SK-N-SH treated with all-trans-retinoic acid at 6 μM for 48 hours (cell line): ENCODE data around the gene QPCT.

Source experiments
- ATAC-seq: fragments of 200-7000 bp; cut with Tn5 transposase; 3 replicates; pipeline ENCODE4 v1.9.1; 2020; ENCODE audit warnings: mild to moderate bottlenecking, moderate library complexity
- CREB5 ChIP-seq: fragments of 250-450 bp; sonication (Bioruptor Pico); IDR thresholded peaks from 2 replicates; pipeline ENCODE4 v1.5.1; 2020; ENCODE audit warnings: low read depth, mild to moderate bottlenecking, moderate library complexity
- CSDC2 ChIP-seq: fragments of 250-450 bp; sonication (Bioruptor Pico); IDR thresholded peaks from 2 replicates; pipeline ENCODE4 v1.5.0; 2020; ENCODE audit warnings: mild to moderate bottlenecking, moderate library complexity
- CSRNP3 ChIP-seq: fragments of 250-450 bp; sonication (Bioruptor Pico); IDR thresholded peaks from 2 replicates; pipeline ENCODE4 v1.5.1; 2021; ENCODE audit warnings: mild to moderate bottlenecking, moderate library complexity
- ESRRG ChIP-seq: fragments of 250-450 bp; sonication (Bioruptor Pico); IDR thresholded peaks from 2 replicates; pipeline ENCODE4 v1.6.1; 2021; ENCODE audit warnings: mild to moderate bottlenecking
- GLIS3 ChIP-seq: fragments of 250-450 bp; sonication (Bioruptor Pico); IDR thresholded peaks from 2 replicates; pipeline ENCODE4 v1.5.0; 2020; ENCODE audit warnings: mild to moderate bottlenecking, moderate library complexity
- ISL1 ChIP-seq: fragments of 250-450 bp; sonication (Bioruptor Pico); IDR thresholded peaks from 2 replicates; pipeline ENCODE4 v2.1.2; 2022; ENCODE audit warnings: mild to moderate bottlenecking, moderate library complexity
- OSR1 ChIP-seq: fragments of 250-450 bp; sonication (Bioruptor Pico); IDR thresholded peaks from 2 replicates; pipeline ENCODE4 v1.8.0; 2022; ENCODE audit warnings: moderate library complexity, mild to moderate bottlenecking, inconsistent platforms
- POU6F1 ChIP-seq: fragments of 250-450 bp; sonication (Bioruptor Pico); IDR thresholded peaks from 2 replicates; pipeline ENCODE4 v1.8.0; 2021; ENCODE audit warnings: low read depth, mild to moderate bottlenecking, moderate library complexity, borderline replicate concordance
- PPARA ChIP-seq: fragments of 250-450 bp; sonication (Bioruptor Pico); IDR thresholded peaks from 2 replicates; pipeline ENCODE4 v1.5.0; 2020; ENCODE audit warnings: mild to moderate bottlenecking, borderline replicate concordance
- RARB ChIP-seq: fragments of 250-450 bp; sonication (Bioruptor Pico); IDR thresholded peaks from 2 replicates; pipeline ENCODE4 v1.8.0; 2021; ENCODE audit warnings: mild to moderate bottlenecking, moderate library complexity
- TCF4 ChIP-seq: fragments of 250-450 bp; sonication (Bioruptor Pico); IDR thresholded peaks from 2 replicates; pipeline ENCODE4 v1.8.0; 2021; ENCODE audit warnings: mild to moderate bottlenecking, moderate library complexity, borderline replicate concordance
- TOX ChIP-seq: fragments of 250-450 bp; sonication (Bioruptor Pico); IDR thresholded peaks from 2 replicates; pipeline ENCODE4 v1.8.0; 2021; ENCODE audit warnings: mild to moderate bottlenecking, moderate library complexity, borderline replicate concordance
- ZFP3 ChIP-seq: fragments of 250-450 bp; sonication (Bioruptor Pico); IDR thresholded peaks from 2 replicates; pipeline ENCODE4 v1.5.0; 2020; ENCODE audit warnings: mild to moderate bottlenecking, moderate library complexity
- ZFP30 ChIP-seq: fragments of 450-650 bp; formaldehyde crosslinking; IDR thresholded peaks from 2 replicates; pipeline ENCODE4 v1.5.0; 2022; ENCODE audit warnings: mild to moderate bottlenecking, moderate library complexity
- ZNF565 ChIP-seq: fragments of 450-650 bp; formaldehyde crosslinking; conservative IDR thresholded peaks from 2 replicates; pipeline ENCODE4 v1.5.0; 2020; ENCODE audit warnings: low read depth, mild to moderate bottlenecking, moderate library complexity
- ZNF70 ChIP-seq: fragments of 450-650 bp; formaldehyde crosslinking; IDR thresholded peaks from 2 replicates; pipeline ENCODE4 v1.5.0; 2020; ENCODE audit warnings: mild to moderate bottlenecking, moderate library complexity
- ZNF8 ChIP-seq: fragments of 450-650 bp; formaldehyde crosslinking; IDR thresholded peaks from 2 replicates; pipeline ENCODE4 v1.5.0; 2020; ENCODE audit warnings: mild to moderate bottlenecking, moderate library complexity

Gene QPCT

GRCh38 chr2:37402636-37403035 lies 58.2 kb downstream of the QPCT start:
- ATAC-seq, result no peak
- TF ChIP-seq CSDC2 (no peak), OSR1 (no peak), GLIS3 (CRISPR knock-in tag) (no peak)

- no peak for TF ChIP-seq CSRNP3 (CRISPR knock-in tag)
- no peak for TF ChIP-seq RARB
- no peak for TF ChIP-seq ZFP3 (CRISPR knock-in tag)
- TF ChIP-seq ESRRG (CRISPR knock-in tag), result no peak
- TF ChIP-seq ZNF8 (CRISPR knock-in tag), result no peak
- no peak for TF ChIP-seq TOX (CRISPR knock-in tag)
- TF ChIP-seq TCF4, result no peak
- TF ChIP-seq CREB5 (CRISPR knock-in tag), result no peak
- TF ChIP-seq POU6F1 (CRISPR knock-in tag), result no peak
- ATAC-seq, result no peak
Observed at GRCh38 chr2:37405781-37406180, 61.4 kb downstream of the QPCT start.

GRCh38 chr2:37412231-37412630 lies 67.8 kb downstream of the QPCT start:
- TF ChIP-seq PPARA (no peak), ISL1 (CRISPR knock-in tag) (no peak), OSR1 (no peak), ZNF565 (CRISPR knock-in tag) (no peak), ZFP3 (CRISPR knock-in tag) (no peak), RARB (no peak), TOX (CRISPR knock-in tag) (no peak), TCF4 (no peak), ZNF8 (CRISPR knock-in tag) (no peak), CREB5 (CRISPR knock-in tag) (no peak), POU6F1 (CRISPR knock-in tag) (no peak), CSRNP3 (CRISPR knock-in tag) (no peak), ESRRG (CRISPR knock-in tag) (no peak), ZFP30 (CRISPR knock-in tag) (no peak)

GRCh38 chr2:37413911-37414469 lies 69.6 kb downstream of the QPCT start:
- peak; percentile 29 for ATAC-seq

More at GRCh38 chr2:37412231-37412630, 67.8 kb downstream of the QPCT start:
- no peak for ATAC-seq

- 0 out of 2 replicates have a peak, but pooled peaks have one; percentile 6 for TF ChIP-seq ISL1 (CRISPR knock-in tag)
- no peak for TF ChIP-seq OSR1
- TF ChIP-seq ZNF70 (CRISPR knock-in tag), result no peak
- TF ChIP-seq PPARA, result 0 out of 2 replicates have a peak, but pooled peaks have one; percentile 51
- ATAC-seq, result peak; percentile 91
Observed at GRCh38 chr2:37414470-37414949, 70.1 kb downstream of the QPCT start.
